ENCODE results near the gene EZR. TPM values are rescaled to one million over a fixed set of nuclear protein-coding genes. Genes with fewer than 3 reads are reported as not detected.
A peak's percentile ranks its signal among the peaks of the same experiment; 100 is the strongest.

Gene EZR
- total RNA-seq, 1 experiment from 2014 or later, result 1,402 TPM

DNA sequence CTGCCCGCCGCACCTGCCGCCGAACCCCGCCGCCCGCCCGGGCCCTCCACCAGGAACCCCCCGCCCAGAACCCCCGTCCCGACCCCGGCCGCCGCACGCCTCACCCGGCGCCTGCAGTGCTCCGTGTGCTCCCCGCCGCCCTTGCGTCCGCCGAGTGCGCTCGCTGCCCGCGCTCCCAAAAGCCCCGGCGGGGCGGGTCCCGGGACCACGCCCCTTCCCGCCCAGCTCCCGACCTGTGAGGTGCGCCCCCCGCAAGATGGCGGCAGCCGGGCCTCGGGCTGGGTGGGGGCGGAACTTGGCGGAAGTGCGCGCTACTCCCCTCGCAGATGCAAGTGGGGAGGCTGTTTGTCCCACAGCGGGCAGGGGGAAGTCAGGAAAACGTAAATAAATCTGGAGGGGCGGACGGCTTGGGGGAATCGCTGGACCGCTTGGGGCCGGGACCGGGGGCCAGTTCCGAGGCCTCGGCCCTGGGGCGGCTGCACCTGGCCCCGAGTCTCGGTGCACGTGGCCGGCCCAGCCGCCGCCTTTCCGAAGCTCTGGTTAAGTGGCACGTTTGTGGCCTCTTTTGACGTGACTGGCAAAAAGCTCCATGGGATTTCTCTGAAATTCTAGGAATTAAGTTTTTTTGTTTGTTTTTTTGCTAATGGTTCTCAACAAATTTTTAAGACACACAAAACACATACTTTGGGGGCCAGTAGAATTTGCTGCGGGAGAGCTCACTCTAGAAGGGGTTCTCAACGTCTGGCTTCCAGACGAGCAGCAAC is at the start of gene EZR (continued):
- TF ChIP-seq, protein P1, sequence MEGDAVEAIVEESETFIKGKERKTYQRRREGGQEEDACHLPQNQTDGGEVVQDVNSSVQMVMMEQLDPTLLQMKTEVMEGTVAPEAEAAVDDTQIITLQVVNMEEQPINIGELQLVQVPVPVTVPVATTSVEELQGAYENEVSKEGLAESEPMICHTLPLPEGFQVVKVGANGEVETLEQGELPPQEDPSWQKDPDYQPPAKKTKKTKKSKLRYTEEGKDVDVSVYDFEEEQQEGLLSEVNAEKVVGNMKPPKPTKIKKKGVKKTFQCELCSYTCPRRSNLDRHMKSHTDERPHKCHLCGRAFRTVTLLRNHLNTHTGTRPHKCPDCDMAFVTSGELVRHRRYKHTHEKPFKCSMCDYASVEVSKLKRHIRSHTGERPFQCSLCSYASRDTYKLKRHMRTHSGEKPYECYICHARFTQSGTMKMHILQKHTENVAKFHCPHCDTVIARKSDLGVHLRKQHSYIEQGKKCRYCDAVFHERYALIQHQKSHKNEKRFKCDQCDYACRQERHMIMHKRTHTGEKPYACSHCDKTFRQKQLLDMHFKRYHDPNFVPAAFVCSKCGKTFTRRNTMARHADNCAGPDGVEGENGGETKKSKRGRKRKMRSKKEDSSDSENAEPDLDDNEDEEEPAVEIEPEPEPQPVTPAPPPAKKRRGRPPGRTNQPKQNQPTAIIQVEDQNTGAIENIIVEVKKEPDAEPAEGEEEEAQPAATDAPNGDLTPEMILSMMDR (IDR thresholded peaks at IDR 0.05 in 2 of 3, conservative IDR thresholded peaks at IDR 0.05 in 1 of 3; ENCODE audit: borderline replicate concordance in 1 of 3, insufficient read depth in 1 of 3, low read depth in 2 of 3, low read length in 2 of 3), result 0 out of 6 replicates have a peak, but pooled peaks of 1 of the 3 experiments have one; percentile 2
- TF ChIP-seq, protein P2, sequence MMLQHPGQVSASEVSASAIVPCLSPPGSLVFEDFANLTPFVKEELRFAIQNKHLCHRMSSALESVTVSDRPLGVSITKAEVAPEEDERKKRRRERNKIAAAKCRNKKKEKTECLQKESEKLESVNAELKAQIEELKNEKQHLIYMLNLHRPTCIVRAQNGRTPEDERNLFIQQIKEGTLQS (IDR thresholded peaks at IDR 0.05), result no peak
- peak; percentile 95 for TF ChIP-seq YY1 (IDR thresholded peaks at IDR 0.05; ENCODE audit: extremely low read depth, insufficient replicate concordance, low read depth, low read length)
- TF ChIP-seq EZH2 (IDR thresholded peaks at IDR 0.05), result no peak
- TF ChIP-seq CBX3 (IDR thresholded peaks at IDR 0.05; ENCODE audit: low read depth), result no peak
- TF ChIP-seq ZFX (IDR thresholded peaks at IDR 0.05), result peak; percentile 83

DNA sequence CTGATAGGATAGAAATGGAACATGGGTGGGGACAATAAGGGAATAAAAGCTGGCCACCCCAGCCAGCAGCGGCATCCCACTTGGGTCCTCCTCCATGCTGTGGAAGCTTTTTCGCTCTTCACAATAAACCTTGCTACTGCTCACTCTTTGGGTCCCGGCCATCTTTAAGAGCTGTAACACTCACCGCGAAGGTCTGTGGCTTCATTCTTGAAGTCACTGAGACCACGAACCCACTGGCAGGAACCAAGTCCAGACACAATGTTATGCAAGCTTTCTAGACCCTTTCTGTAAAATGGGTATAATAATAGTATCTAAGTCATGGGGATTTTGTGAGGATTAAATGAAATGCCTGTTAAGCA is 48.9 kb upstream of the EZR start:
- ChIA-PET CTCF (no interaction called here), POLR2A (interaction anchor here (0.5 to 7.2 kb wide), 24 partner anchors 11 to 239 kb away, joined by 3 to 109 read pairs (median 10); partner anchors contain the start of genes EZR and RSPH3), RAD21 (ENCODE audit: low non-redundant PET in 1 of 2, low total read pairs in 2 of 2, uncharacterized antibody in 2 of 2, unreplicated experiment in 2 of 2) (no interaction called here)
- intact Hi-C loops (cut with micrococcal nuclease), result loop anchor here (2.0 to 5.0 kb wide), 3 partner anchors 43 to 147 kb away; no protein-coding TSS in a partner anchor
- no peaks in the 10 kb centered on the region for H3K27me3 ChIP-seq (ENCODE audit: insufficient read depth, low read length)
- peaks cover 32% of the 10 kb centered on the region for H3K79me2 ChIP-seq (ENCODE audit: insufficient read depth, low read length)
- H3K4me2 ChIP-seq (ENCODE audit: low read length), result peak overlapping the region; percentile 76
- H3K9me2 ChIP-seq (ENCODE audit: insufficient read depth), result no peaks in the 10 kb centered on the region
- DNase-seq (ENCODE audit: low read depth, low spot score) (no peak), ATAC-seq (no peak)
- peak overlapping the region; percentile 99 for H3K27ac ChIP-seq (ENCODE audit: low read depth, low read length)
- H3K4me3 ChIP-seq (replicated peaks in 1 of 2; ENCODE audit: low read depth in 1 of 2, low read length in 2 of 2), result no peak overlapping the region
- no TSS peak for BruUV-seq (replicated peaks)
- peaks cover 70 to 83% of the 10 kb centered on the region in 2 experiments for H3K4me1 ChIP-seq (ENCODE audit: control insufficient read depth in 1 of 2, insufficient read depth in 2 of 2, low read length in 2 of 2)
- no peaks in the 10 kb centered on the region for H3K36me3 ChIP-seq (ENCODE audit: control insufficient read depth in 1 of 2, insufficient read depth in 2 of 2, low read length in 2 of 2)
- H3K9ac ChIP-seq (ENCODE audit: low read length), result peak overlapping the region; percentile 78
- TF ChIP-seq POLR2AphosphoS5 (IDR thresholded peaks at IDR 0.05; ENCODE audit: low read depth, low read length) (peak; percentile 79), CBX3 (IDR thresholded peaks at IDR 0.05; ENCODE audit: low read depth) (no peak)
- no peak overlapping the region for H2AFZ ChIP-seq (ENCODE audit: low read depth, low read length, poor library complexity, severe bottlenecking)
- no peaks in the 10 kb centered on the region for H4K20me1 ChIP-seq (ENCODE audit: insufficient read depth)
- no peaks in the 10 kb centered on the region; a peak in 1 of 4 replicates for H3K9me3 ChIP-seq (ENCODE audit: control insufficient read depth in 1 of 2, insufficient read depth in 1 of 2, low read depth in 1 of 2, low read length in 2 of 2)

Data from HCT116 (cell line).